Erythroblast (primary cell): ENCODE data around the gene STAT3.

Source experiments
- GATA1 ChIP-seq: IDR thresholded peaks from 2 replicates; pipeline ENCODE4 v1.6.1; 2011; ENCODE audit warnings: low read depth, mild to moderate bottlenecking, control low read depth, low read length, moderate library complexity
- POLR2A ChIP-seq: IDR thresholded peaks from 2 replicates; pipeline ENCODE4 v1.6.1; 2011; ENCODE audit warnings: mild to moderate bottlenecking, low read length

- TF ChIP-seq POLR2A (no peak), GATA1 (no peak)
These were observed 14.9 kb upstream of the STAT3 start for GRCh38 chr17:42403150-42403549.
